Ovary (tissue), 9 donors: ENCODE data around the gene RPS5. TPM values are rescaled to one million over a fixed set of nuclear protein-coding genes. Genes with fewer than 3 reads are reported as not detected.
"Not testable (repeated sequence)": the region's sequence is repeated elsewhere in the genome, so short reads cannot be mapped to it uniquely, and the experiment has no call there.

ENCODE experiments used
- DNase-seq, 5 donors: peaks; one replicate each; pipeline ENCODE4 v3.0.0-alpha.2; 2019 to 2020
- H3K27ac ChIP-seq, 2 donors: fragments of 200-600 bp; one replicate each; pipeline versions ENCODE4 v1.5.1 to v1.8.0; 2019 to 2022
- H3K27me3 ChIP-seq: fragments of 200-600 bp; one replicate; pipeline ENCODE4 v1.8.0; 2022
- H3K36me3 ChIP-seq: fragments of 200-600 bp; sonication (generic); one replicate; pipeline ENCODE4 v1.5.1; 2019
- H3K4me1 ChIP-seq: one replicate; pipeline ENCODE4 v1.8.1; 2013; ENCODE audit warnings: mild to moderate bottlenecking, moderate library complexity; ENCODE audit not compliant: insufficient read depth
- H3K4me3 ChIP-seq: fragments of 200-600 bp; sonication (generic); one replicate; pipeline ENCODE4 v1.5.1; 2017
- H3K9me3 ChIP-seq, 2 donors: fragments of 200-600 bp in 1 of 2; sonication (generic) in 1 of 2; one replicate each; pipeline versions ENCODE4 v1.5.1 to v1.8.1; 2013 to 2019; ENCODE audit warnings: mild to moderate bottlenecking in 1 of 2, moderate library complexity in 1 of 2
- CTCF ChIP-seq, 3 donors: fragments of 450-650 bp in 2 of 3; fragments of 200-600 bp in 1 of 3; IDR thresholded peaks; one replicate each; pipeline versions ENCODE4 v1.5.1 to v1.8.0; 2016 to 2022; ENCODE audit warnings: antibody characterized with exemption in 3 of 3, mild to moderate bottlenecking in 1 of 3
- EP300 ChIP-seq: sonication (generic); formaldehyde crosslinking; IDR thresholded peaks from one replicate; pipeline ENCODE4 v1.6.1; 2017; ENCODE audit warnings: antibody characterized with exemption
- POLR2A ChIP-seq: fragments of 450-650 bp; IDR thresholded peaks from one replicate; pipeline ENCODE4 v1.6.1; 2017; ENCODE audit warnings: antibody characterized with exemption, mild to moderate bottlenecking, moderate library complexity
- WGBS, 3 donors: extraction: QIAGEN DNeasy Blood & Tissue Kit in 1 of 3; methylation state at CpG; one replicate each; pipeline versions ENCODE4 v1.1.5 to v1.1.7; 2013 to 2017; 5-methylcytosine and 5-hydroxymethylcytosine counted together
- intact Hi-C, 4 donors: fragments of 100-400 bp; cut with DNase I; formaldehyde crosslinking; loops; one replicate each; pipeline versions ENCODE4 v1.11.0 to v1.15.1; 2022 to 2023
- polyA plus RNA-seq, 2 donors: library from polyadenylated mRNA; stranded (reverse); fragments of 200-250 nt in 1 of 2; fragments of 350-450 nt in 1 of 2; fragmentation: Illumina TruSeq in 1 of 2; extraction: RNeasy Lipid Tissue Mini Kit (QIAGEN cat#74804) in 1 of 2; gene quantifications; one replicate each; pipeline ENCODE4 v1.2.3, GENCODE V29; 2013 to 2014
- total RNA-seq, 7 donors: library from RNA; depleted of rRNA in 2 of 7; stranded (reverse); fragments of >200 nt in 2 of 7; fragmentation: NEBNext Ultra II Directional in 3 of 7; extraction: Animal tissue kit (Norgen Biotek cat#: 25700) in 3 of 7; gene quantifications; one replicate each; pipeline versions ENCODE4 v1.1.0 to v1.2.4, GENCODE V29; 2016 to 2023
- donor health status: DM: no; HTN: no; CAD: no; lungs with moderate emphysema.
- donor health status: DM: no; HTN: no; CAD: no.
- donor health status: Bipolar disorder and iron deficiency.
- donor health status: DM: yes; HTN: yes; CAD: no.
- donor health status: DM: no; HTN: no; CAD: no.
- donor health status: DM: yes; HTN: yes; CAD: no.

RPS5 gene
- total and polyA plus RNA-seq, 9 donors: 715 to 5,180 (median 2,346) TPM

GRCh38 chr19:58399903-58400302 lies 12.8 kb downstream of the RPS5 start:
- Histone ChIP-seq H3K36me3 (no peaks in the 10 kb centered on the region), H3K27me3 (peaks cover 5% of the 10 kb centered on the region), H3K4me3 (no peak overlapping the region), H3K9me3 (no peaks in the 10 kb centered on the region), H3K27ac (no peak overlapping the region), H3K4me1 (peaks cover 14% of the 10 kb centered on the region)
- no peak for TF ChIP-seq CTCF (IDR thresholded peaks at IDR 0.05)
- WGBS, 3 donors: 97 to 100% (median 99%) methylated on average over 3 of the region's 3 CpGs
- no peak for DNase-seq
- intact Hi-C loops: no loop called here

GRCh38 chr19:58400316-58400915 lies 13.3 kb downstream of the RPS5 start:
- Histone ChIP-seq H3K27me3 (peaks cover 5% of the 10 kb centered on the region), H3K4me1 (peaks cover 14% of the 10 kb centered on the region), H3K36me3 (no peaks in the 10 kb centered on the region), H3K9me3 (no peaks in the 10 kb centered on the region), H3K27ac (no peak overlapping the region), H3K4me3 (peak overlapping the region; percentile 43)
- 36 to 44% (median 42%) methylated on average over 18 of the region's 18 CpGs for WGBS, 3 donors
- TF ChIP-seq POLR2A (no peak), CTCF (IDR thresholded peaks at IDR 0.05) (no peak), EP300 (no peak)
- no peak for DNase-seq
- intact Hi-C loops: no loop called here

GRCh38 chr19:58400916-58401839 lies 14.1 kb downstream of the RPS5 start:
- intact Hi-C loops: no loop called here
- peak overlapping the region; percentile 43 for H3K4me3 ChIP-seq
- H3K27me3 ChIP-seq: peaks cover 5% of the 10 kb centered on the region
- peak; percentile 99 to 100 (median 100) for DNase-seq
- H3K36me3 ChIP-seq: no peaks in the 10 kb centered on the region
- peak overlapping the region in 1 of 2 donors; percentile 42 for H3K27ac ChIP-seq
- H3K9me3 ChIP-seq: no peaks in the 10 kb centered on the region
- H3K4me1 ChIP-seq: peaks cover 12% of the 10 kb centered on the region
- WGBS, 3 donors: 0 to 1% (median 1%) methylated on average over 79 to 80 of the region's 80 CpGs
- TF ChIP-seq EP300 (no peak), CTCF (IDR thresholded peaks at IDR 0.05) (no peak), POLR2A (peak; percentile 61)

GRCh38 chr19:58401840-58402421 lies 14.9 kb downstream of the RPS5 start:
- peak overlapping the region; percentile 41 for H3K4me3 ChIP-seq
- intact Hi-C loops: no loop called here
- peak in 2 of 5 donors; percentile 20 to 46 for DNase-seq

GRCh38 chr19:58403920-58404478 lies 16.9 kb downstream of the RPS5 start:
- H3K36me3 ChIP-seq, intact Hi-C loops, H3K4me3 ChIP-seq, DNase-seq, H3K9me3 ChIP-seq, H3K27me3 ChIP-seq, H3K27ac ChIP-seq: not testable (repeated sequence)
- H3K4me1 ChIP-seq: peaks cover 15% of the 10 kb centered on the region
- WGBS, 3 donors: 73 to 80% (median 75%) methylated on average over 5 of the region's 5 CpGs

More at GRCh38 chr19:58401840-58402421, 14.9 kb downstream of the RPS5 start:
- peaks cover 8% of the 10 kb centered on the region for H3K4me1 ChIP-seq
- no peak for TF ChIP-seq CTCF (IDR thresholded peaks at IDR 0.05)
- TF ChIP-seq EP300: no peak
- no peak for TF ChIP-seq POLR2A
- peaks cover 2% of the 10 kb centered on the region for H3K27me3 ChIP-seq
- no peaks in the 10 kb centered on the region for H3K9me3 ChIP-seq
- H3K36me3 ChIP-seq: no peaks in the 10 kb centered on the region
- WGBS, 3 donors: 20 to 28% (median 28%) methylated on average over 23 of the region's 23 CpGs
- no peak overlapping the region for H3K27ac ChIP-seq
